Neural progenitor cell (in vitro differentiated cells): ENCODE measurements around the gene ZC3H7A. TPM values are rescaled to one million over a fixed set of nuclear protein-coding genes. Genes with fewer than 3 reads are reported as not detected.

ENCODE experiments used
- DNase-seq: peaks from one replicate; pipeline ENCODE4 v3.0.0-alpha.2; 2016; ENCODE audit warnings: low spot score
- H2AFZ ChIP-seq: fragments of 200-600 bp; sonication (generic); replicated peaks from 2 replicates; pipeline ENCODE4 v1.6.1; 2016; ENCODE audit warnings: antibody characterized with exemption
- H3F3A ChIP-seq: fragments of 200-600 bp; sonication (generic); 2 replicates; pipeline ENCODE4 v1.6.1; 2016; ENCODE audit warnings: antibody characterized with exemption, low read depth
- H3K27ac ChIP-seq: fragments of 200-600 bp; sonication (generic); 2 replicates; pipeline ENCODE4 v1.5.1; 2016; ENCODE audit warnings: mild to moderate bottlenecking
- H3K27me3 ChIP-seq: fragments of 200-600 bp; sonication (generic); 2 replicates; pipeline ENCODE4 v1.6.1; 2016; ENCODE audit warnings: mild to moderate bottlenecking, moderate library complexity
- H3K36me3 ChIP-seq: fragments of 200-600 bp; sonication (generic); 2 replicates; pipeline ENCODE4 v1.5.1; 2016
- H3K4me1 ChIP-seq: fragments of 200-600 bp; sonication (generic); 2 replicates; pipeline ENCODE4 v1.6.1; 2016; ENCODE audit warnings: mixed run types
- H3K4me2 ChIP-seq: fragments of 200-600 bp; sonication (generic); 2 replicates; pipeline ENCODE4 v1.6.1; 2016
- H3K4me3 ChIP-seq: fragments of 200-600 bp; sonication (generic); 2 replicates; pipeline ENCODE4 v1.5.1; 2016
- H3K79me2 ChIP-seq: fragments of 200-600 bp; sonication (generic); 2 replicates; pipeline ENCODE4 v1.6.1; 2016; ENCODE audit warnings: low read depth
- H3K9ac ChIP-seq: fragments of 200-600 bp; sonication (generic); 2 replicates; pipeline ENCODE4 v1.6.1; 2016
- H3K9me3 ChIP-seq: fragments of 200-600 bp; sonication (generic); 2 replicates; pipeline ENCODE4 v1.5.1; 2016; ENCODE audit warnings: low read depth
- H4K20me1 ChIP-seq: fragments of 200-600 bp; sonication (generic); 2 replicates; pipeline ENCODE4 v1.6.1; 2016; ENCODE audit warnings: low read depth
- H3K27ac Mint-ChIP-seq: 3 replicates; pipeline ENCODE4 v1.8.0; 2021; ENCODE audit warnings: mixed read lengths
- H3K27me3 Mint-ChIP-seq: 2 replicates; pipeline ENCODE4 v1.8.0; 2022; ENCODE audit warnings: low read depth, mild to moderate bottlenecking, inconsistent platforms, moderate library complexity, mixed read lengths; ENCODE audit not compliant: insufficient read depth
- H3K36me3 Mint-ChIP-seq: 3 replicates; pipeline ENCODE4 v1.8.0; 2021; ENCODE audit warnings: mixed read lengths
- H3K4me1 Mint-ChIP-seq: 3 replicates; pipeline ENCODE4 v1.8.0; 2021; ENCODE audit warnings: mixed read lengths
- H3K4me3 Mint-ChIP-seq: 3 replicates; pipeline ENCODE4 v1.8.0; 2021; ENCODE audit warnings: mild to moderate bottlenecking, moderate library complexity, mixed read lengths
- H3K9me3 Mint-ChIP-seq: 3 replicates; pipeline ENCODE4 v1.8.0; 2020; ENCODE audit warnings: mixed read lengths
- CTCF ChIP-seq: fragments of 200-600 bp; sonication (generic); IDR thresholded peaks from 2 replicates; pipeline ENCODE4 v1.5.1; 2017; ENCODE audit warnings: antibody characterized with exemption, mild to moderate bottlenecking
- EZH2 ChIP-seq: fragments of 200-600 bp; sonication (generic); IDR thresholded peaks from 2 replicates; pipeline ENCODE4 v1.6.1; 2017; ENCODE audit warnings: antibody characterized with exemption, mild to moderate bottlenecking, moderate library complexity
- EZH2phosphoT487 ChIP-seq: fragments of 200-600 bp; sonication (generic); IDR thresholded peaks from 2 replicates; pipeline ENCODE4 v1.6.1; 2017; ENCODE audit warnings: antibody characterized with exemption
- total RNA-seq: library from RNA; depleted of rRNA; stranded (reverse); fragments of >200 nt; gene quantifications from 2 replicates; pipeline ENCODE4 v1.2.3, GENCODE V29; 2015; ENCODE audit warnings: low replicate concordance

ZC3H7A gene
- total RNA-seq, 1 donor from 2014 or later = 82.6 TPM

DNA sequence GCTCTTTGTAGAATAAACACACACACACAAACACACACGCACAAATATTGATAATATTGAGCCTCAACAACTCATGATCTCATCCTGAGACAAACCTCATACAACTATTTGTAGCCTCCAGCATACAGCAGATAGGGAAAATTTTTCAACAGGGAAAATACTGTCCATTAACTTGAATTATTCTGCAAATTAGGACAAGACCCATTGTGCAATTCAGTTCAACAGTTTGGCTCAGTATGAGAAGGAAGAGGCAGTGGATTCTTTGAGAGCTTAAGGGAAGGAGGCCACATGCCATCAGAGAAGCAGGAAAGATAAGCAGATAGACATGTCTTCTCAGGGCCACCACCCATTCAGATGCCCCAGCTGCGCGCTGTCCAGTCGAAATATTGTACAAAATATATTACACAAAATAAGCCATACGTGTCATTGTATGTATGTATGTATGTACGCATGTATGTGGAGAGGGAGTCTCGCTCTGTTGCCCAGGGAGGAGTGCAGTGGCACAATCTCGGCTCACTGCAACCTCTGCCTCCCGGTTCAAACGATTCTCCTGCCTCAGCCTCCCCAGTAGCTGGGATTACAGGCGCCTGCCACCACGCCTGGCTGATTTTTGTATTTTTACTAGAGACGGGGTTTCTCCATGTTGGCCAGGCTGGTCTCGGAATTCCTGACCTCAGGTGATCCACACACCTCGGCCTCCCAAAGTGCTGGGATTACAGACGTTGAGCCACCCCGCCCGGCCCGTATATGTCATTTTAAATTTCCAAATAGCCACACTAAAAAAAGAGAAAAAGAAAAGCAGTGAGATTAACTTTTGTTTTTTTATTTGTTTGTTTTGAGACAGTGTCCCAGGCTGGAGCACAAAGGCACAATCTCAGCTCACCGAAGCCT is 1.8 kb downstream of the ZC3H7A start:
- Histone ChIP-seq H4K20me1 (peaks cover 59% of the 10 kb centered on the region), H3K4me3 (peak overlapping the region; percentile 97), H3F3A (peaks cover 46% of the 10 kb centered on the region), H3K27me3 (no peaks in the 10 kb centered on the region), H3K4me1 (peaks cover 24% of the 10 kb centered on the region), H3K27ac (peak overlapping the region; percentile 9), H2AFZ (no peak overlapping the region), H3K9ac (no peak overlapping the region), H3K36me3 (no peaks in the 10 kb centered on the region), H3K4me2 (peak overlapping the region; percentile 89), H3K79me2 (peaks cover 90% of the 10 kb centered on the region), H3K9me3 (no peaks in the 10 kb centered on the region)
- TF ChIP-seq EZH2 = no peak
- no peak for TF ChIP-seq CTCF
- no peak for TF ChIP-seq EZH2phosphoT487
- H3K9me3 Mint-ChIP-seq = no peaks in the 10 kb centered on the region
- H3K4me1 Mint-ChIP-seq = peaks cover 52% of the 10 kb centered on the region
- peak overlapping the region; percentile 46 for H3K27ac Mint-ChIP-seq
- no peak for DNase-seq
- peak overlapping the region; percentile 92 for H3K4me3 Mint-ChIP-seq
- H3K36me3 Mint-ChIP-seq = peaks cover 7% of the 10 kb centered on the region
- no peaks in the 10 kb centered on the region for H3K27me3 Mint-ChIP-seq

- peaks cover 90% of the 10 kb centered on the region for H3K79me2 ChIP-seq
- H3K27me3 ChIP-seq = no peaks in the 10 kb centered on the region
- peak overlapping the region; percentile 9 for H3K27ac ChIP-seq
- H3K9me3 ChIP-seq = no peaks in the 10 kb centered on the region
- Mint-ChIP-seq H3K4me3 (peak overlapping the region; percentile 92), H3K27ac (no peak overlapping the region), H3K9me3 (no peaks in the 10 kb centered on the region), H3K27me3 (no peaks in the 10 kb centered on the region), H3K36me3 (peaks cover 7% of the 10 kb centered on the region), H3K4me1 (peaks cover 47% of the 10 kb centered on the region)
- TF ChIP-seq CTCF = no peak
- no peak for TF ChIP-seq EZH2phosphoT487
- no peak for TF ChIP-seq EZH2
- no peak overlapping the region for H2AFZ ChIP-seq
- DNase-seq = no peak
- H3K9ac ChIP-seq = no peak overlapping the region
- no peaks in the 10 kb centered on the region for H3K36me3 ChIP-seq
- no peak overlapping the region for H3K4me3 ChIP-seq
- peak overlapping the region; percentile 6 for H3K4me2 ChIP-seq
- H3F3A ChIP-seq = peaks cover 46% of the 10 kb centered on the region
- peaks cover 24% of the 10 kb centered on the region for H3K4me1 ChIP-seq
- peaks cover 67% of the 10 kb centered on the region for H4K20me1 ChIP-seq
These were observed 2.6 kb downstream of the ZC3H7A start for GRCh38 chr16:11794447-11794846.

- Histone ChIP-seq H3K4me1 (peaks cover 20% of the 10 kb centered on the region), H3K4me2 (no peak overlapping the region), H4K20me1 (peaks cover 73% of the 10 kb centered on the region), H3K27me3 (no peaks in the 10 kb centered on the region), H3K79me2 (peaks cover 90% of the 10 kb centered on the region), H2AFZ (no peak overlapping the region), H3K9ac (no peak overlapping the region), H3K9me3 (no peaks in the 10 kb centered on the region), H3K36me3 (no peaks in the 10 kb centered on the region), H3F3A (peaks cover 43% of the 10 kb centered on the region), H3K27ac (no peak overlapping the region), H3K4me3 (no peak overlapping the region)
- Mint-ChIP-seq H3K4me3 (no peak overlapping the region), H3K4me1 (peaks cover 43% of the 10 kb centered on the region), H3K36me3 (peaks cover 7% of the 10 kb centered on the region), H3K9me3 (no peaks in the 10 kb centered on the region), H3K27me3 (no peaks in the 10 kb centered on the region), H3K27ac (no peak overlapping the region)
- no peak for DNase-seq
- TF ChIP-seq EZH2 (no peak), CTCF (no peak), EZH2phosphoT487 (no peak)
These were observed 3.2 kb downstream of the ZC3H7A start for GRCh38 chr16:11793840-11794239.
